Measurements from ENCODE around the gene FGF11.

DNA sequence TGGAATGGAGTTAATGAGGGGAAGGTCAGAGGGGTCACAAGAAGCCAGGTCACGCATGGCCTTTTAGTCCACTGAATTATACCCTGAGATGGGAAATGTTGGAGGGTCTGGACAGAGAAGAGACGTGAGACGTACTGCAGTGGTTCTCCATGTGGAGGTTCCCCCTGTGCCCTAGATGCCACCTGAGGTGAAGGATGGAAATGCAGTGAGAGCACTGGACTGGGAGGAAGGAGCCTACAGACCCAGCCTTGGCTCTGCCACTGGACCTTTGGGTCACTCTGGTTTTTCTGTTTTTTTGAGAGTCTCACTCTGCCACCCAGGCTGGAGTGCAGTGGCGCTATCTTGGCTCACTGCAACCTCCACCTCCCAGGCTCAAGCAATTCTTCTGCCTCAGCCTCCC, 43.2 kb upstream of the FGF11 start:
- TF ChIP-seq, protein P1, sequence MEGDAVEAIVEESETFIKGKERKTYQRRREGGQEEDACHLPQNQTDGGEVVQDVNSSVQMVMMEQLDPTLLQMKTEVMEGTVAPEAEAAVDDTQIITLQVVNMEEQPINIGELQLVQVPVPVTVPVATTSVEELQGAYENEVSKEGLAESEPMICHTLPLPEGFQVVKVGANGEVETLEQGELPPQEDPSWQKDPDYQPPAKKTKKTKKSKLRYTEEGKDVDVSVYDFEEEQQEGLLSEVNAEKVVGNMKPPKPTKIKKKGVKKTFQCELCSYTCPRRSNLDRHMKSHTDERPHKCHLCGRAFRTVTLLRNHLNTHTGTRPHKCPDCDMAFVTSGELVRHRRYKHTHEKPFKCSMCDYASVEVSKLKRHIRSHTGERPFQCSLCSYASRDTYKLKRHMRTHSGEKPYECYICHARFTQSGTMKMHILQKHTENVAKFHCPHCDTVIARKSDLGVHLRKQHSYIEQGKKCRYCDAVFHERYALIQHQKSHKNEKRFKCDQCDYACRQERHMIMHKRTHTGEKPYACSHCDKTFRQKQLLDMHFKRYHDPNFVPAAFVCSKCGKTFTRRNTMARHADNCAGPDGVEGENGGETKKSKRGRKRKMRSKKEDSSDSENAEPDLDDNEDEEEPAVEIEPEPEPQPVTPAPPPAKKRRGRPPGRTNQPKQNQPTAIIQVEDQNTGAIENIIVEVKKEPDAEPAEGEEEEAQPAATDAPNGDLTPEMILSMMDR (IDR thresholded peaks at IDR 0.05): no peak
- TF ChIP-seq POLR2A (IDR thresholded peaks at IDR 0.05): no peak

All from adrenal gland (tissue), 5 donors.